Measurements from ENCODE around the gene NOTCH2.

GRCh38 chr1:119937198-119937597 is 132.3 kb downstream of the NOTCH2 start:
- TF ChIP-seq CTCF (IDR thresholded peaks at IDR 0.05) (no peak), POLR2A (IDR thresholded peaks at IDR 0.05) (no peak)

All from adrenal gland (tissue), 5 donors.